ENCODE measurements around the gene MYLK. TPM values are rescaled to one million over a fixed set of nuclear protein-coding genes. Genes with fewer than 3 reads are reported as not detected.

The MYLK gene
- total and polyA plus RNA-seq, 2 of the 4 experiments (the other 2 are of a cell fraction), result 299 to 484 TPM

DNA sequence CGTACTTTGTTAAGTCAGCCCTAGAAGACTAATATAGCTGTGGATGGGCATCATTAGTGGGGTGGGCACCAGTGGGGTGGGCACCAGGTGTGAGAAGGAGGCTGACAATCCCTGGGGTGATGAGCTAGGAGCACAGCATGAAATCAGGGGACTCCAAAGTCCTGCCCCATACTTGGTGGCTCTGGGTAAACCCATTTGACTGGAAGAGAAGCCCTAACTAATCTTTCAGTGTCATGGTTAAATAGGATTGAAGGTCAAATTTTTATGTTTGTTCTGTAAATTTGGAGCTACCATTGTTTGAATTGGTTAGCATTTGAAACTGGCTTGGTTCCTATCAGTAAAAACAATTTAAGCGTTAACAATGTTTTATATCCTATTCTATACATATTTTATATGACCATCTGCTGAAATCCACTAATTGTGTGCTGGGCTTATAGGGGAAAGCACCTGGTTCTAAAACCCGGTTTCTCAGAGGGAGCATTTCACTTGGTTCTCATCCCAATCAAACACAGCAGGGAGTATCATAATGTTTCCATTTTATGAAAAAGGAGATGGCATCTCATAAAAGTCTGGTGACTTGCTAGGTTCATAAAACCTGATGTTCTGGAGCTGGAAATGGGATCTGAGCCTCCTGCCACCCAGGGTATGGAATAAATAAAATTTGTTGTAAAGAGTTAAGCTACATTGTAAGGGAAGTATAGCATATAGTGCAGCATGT is 211.5 kb downstream of the MYLK start:
- no peak overlapping the region for H2BK15ac ChIP-seq (ENCODE audit: low read depth, low read length)
- no peak overlapping the region for H3K14ac ChIP-seq (replicated peaks; ENCODE audit: low read depth, low read length)
- no CpG with 5 or more reads among the region's 3 CpGs for WGBS, 2 experiments (ENCODE audit: extremely low coverage in 2 of 2, insufficient read length in 1 of 2)
- TF ChIP-seq MAZ (IDR thresholded peaks at IDR 0.05; ENCODE audit: borderline replicate concordance, low read depth, low read length) (no peak), MXI1 (IDR thresholded peaks at IDR 0.05; ENCODE audit: borderline replicate concordance, low read depth, low read length) (no peak), SMC3 (IDR thresholded peaks at IDR 0.05; ENCODE audit: low read depth, low read length) (no peak), FOS (IDR thresholded peaks at IDR 0.05; ENCODE audit: low read depth, low read length) (no peak), RAD21 (IDR thresholded peaks at IDR 0.05; ENCODE audit: low read length) (no peak), POLR2A (IDR thresholded peaks at IDR 0.05; ENCODE audit: low read depth, low read length) (no peak), NFE2L2 (IDR thresholded peaks at IDR 0.05; ENCODE audit: low read depth, low read length) (no peak), CEBPB (IDR thresholded peaks at IDR 0.05; ENCODE audit: low read depth, low read length) (no peak), BHLHE40 (IDR thresholded peaks at IDR 0.05; ENCODE audit: low read depth, low read length) (no peak), RCOR1 (IDR thresholded peaks at IDR 0.05; ENCODE audit: insufficient replicate concordance, low read length) (no peak), MAFK (IDR thresholded peaks at IDR 0.05; ENCODE audit: low read depth, low read length) (no peak)
- TF ChIP-seq, protein P1, sequence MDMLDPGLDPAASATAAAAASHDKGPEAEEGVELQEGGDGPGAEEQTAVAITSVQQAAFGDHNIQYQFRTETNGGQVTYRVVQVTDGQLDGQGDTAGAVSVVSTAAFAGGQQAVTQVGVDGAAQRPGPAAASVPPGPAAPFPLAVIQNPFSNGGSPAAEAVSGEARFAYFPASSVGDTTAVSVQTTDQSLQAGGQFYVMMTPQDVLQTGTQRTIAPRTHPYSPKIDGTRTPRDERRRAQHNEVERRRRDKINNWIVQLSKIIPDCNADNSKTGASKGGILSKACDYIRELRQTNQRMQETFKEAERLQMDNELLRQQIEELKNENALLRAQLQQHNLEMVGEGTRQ (IDR thresholded peaks at IDR 0.05; ENCODE audit: low read depth, low read length), result no peak
- TF ChIP-seq, protein P2, sequence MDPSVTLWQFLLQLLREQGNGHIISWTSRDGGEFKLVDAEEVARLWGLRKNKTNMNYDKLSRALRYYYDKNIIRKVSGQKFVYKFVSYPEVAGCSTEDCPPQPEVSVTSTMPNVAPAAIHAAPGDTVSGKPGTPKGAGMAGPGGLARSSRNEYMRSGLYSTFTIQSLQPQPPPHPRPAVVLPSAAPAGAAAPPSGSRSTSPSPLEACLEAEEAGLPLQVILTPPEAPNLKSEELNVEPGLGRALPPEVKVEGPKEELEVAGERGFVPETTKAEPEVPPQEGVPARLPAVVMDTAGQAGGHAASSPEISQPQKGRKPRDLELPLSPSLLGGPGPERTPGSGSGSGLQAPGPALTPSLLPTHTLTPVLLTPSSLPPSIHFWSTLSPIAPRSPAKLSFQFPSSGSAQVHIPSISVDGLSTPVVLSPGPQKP (IDR thresholded peaks at IDR 0.05; ENCODE audit: borderline replicate concordance, low read depth, low read length), result no peak
- no peak overlapping the region for H3K23ac ChIP-seq (ENCODE audit: low read depth, low read length)
- ChIA-PET CTCF (no interaction called here), POLR2A (ENCODE audit: unreplicated experiment) (interaction anchor here (0.6 kb wide), 1 partner anchor 14 kb away, joined by 3 read pairs; no protein-coding TSS in a partner anchor)
- in situ Hi-C loops (cut with MboI; ENCODE audit: low sequenced_read_pairs), result no loop called here
- H3K9me3 ChIP-seq (ENCODE audit: control insufficient read depth, insufficient read depth, low read length), result no peaks in the 10 kb centered on the region
- H4K20me1 ChIP-seq (ENCODE audit: insufficient read depth, low read length), result peaks cover 16% of the 10 kb centered on the region; the same call in 1 of the 2 replicates
- H3K18ac ChIP-seq (ENCODE audit: low read depth, low read length), result no peak overlapping the region
- intact Hi-C loops (cut with micrococcal nuclease), result no loop called here
- H3K4me3 ChIP-seq (ENCODE audit: insufficient read depth, low read depth, low read length), result no peak overlapping the region
- no peak overlapping the region for H3K4ac ChIP-seq (ENCODE audit: low read depth, low read length)
- no peak overlapping the region for H4K5ac ChIP-seq (ENCODE audit: low read depth, low read length)
- ATAC-seq (ENCODE audit: low read depth) (no peak), DNase-seq (no peak)
- H3K27me3 ChIP-seq (ENCODE audit: control insufficient read depth, insufficient read depth, low read length), result no peaks in the 10 kb centered on the region
- H3K79me1 ChIP-seq (ENCODE audit: low read depth in 1 of 2, low read length in 2 of 2), result peaks cover 9 to 28% of the 10 kb centered on the region in 2 experiments; a peak in 3 of 4 replicates
- H2AK9ac ChIP-seq (replicated peaks; ENCODE audit: low read depth, low read length, poor library complexity), result no peak overlapping the region
- peaks cover 3% of the 10 kb centered on the region; the same call in 1 of the 2 replicates for H3K4me1 ChIP-seq (ENCODE audit: control insufficient read depth, insufficient read depth, low read length)
- H2AK5ac ChIP-seq (ENCODE audit: low read depth, low read length), result no peak overlapping the region
- no peak overlapping the region for H3K9ac ChIP-seq (ENCODE audit: low read depth, low read length)
- dilution Hi-C loops (cut with HindIII; ENCODE audit: low sequenced_read_pairs, unreplicated experiment), result no loop called here
- no TSS peak for BruUV-seq (replicated peaks)
- no peak overlapping the region for H3K4me2 ChIP-seq (ENCODE audit: low read depth, low read length)
- no peak overlapping the region for H2BK20ac ChIP-seq (ENCODE audit: low read depth, low read length)
- no peak overlapping the region for H2BK5ac ChIP-seq (ENCODE audit: low read depth, low read length, poor library complexity, severe bottlenecking)
- no peak overlapping the region for H4K8ac ChIP-seq (ENCODE audit: low read depth in 2 of 2, low read length in 2 of 2)
- no peak overlapping the region for H2AFZ ChIP-seq (replicated peaks; ENCODE audit: low read length, poor library complexity)
- H3K27ac ChIP-seq (ENCODE audit: insufficient read depth, low read length), result no peak overlapping the region
- peaks cover 66% of the 10 kb centered on the region for H3K36me3 ChIP-seq (ENCODE audit: control insufficient read depth, insufficient read depth, low read length)
- peaks cover 15% of the 10 kb centered on the region for H3K9me1 ChIP-seq (ENCODE audit: insufficient read depth, low read length)
- no peak overlapping the region for H2BK120ac ChIP-seq (ENCODE audit: low read depth, low read length)
- H3K56ac ChIP-seq (ENCODE audit: extremely low read depth, insufficient read depth, low read length), result no peak overlapping the region
- no peak overlapping the region for H4K91ac ChIP-seq (ENCODE audit: insufficient read depth, low read depth, low read length)

Data from IMR-90 (cell line).